Neural progenitor cell (in vitro differentiated cells): ENCODE data around the gene RIC3. TPM values are rescaled to one million over a fixed set of nuclear protein-coding genes. Genes with fewer than 3 reads are reported as not detected.
A peak's percentile ranks its signal among the peaks of the same experiment; 100 is the strongest.

Experiments
- DNase-seq: peaks from one replicate; pipeline ENCODE4 v3.0.0-alpha.2; 2016; ENCODE audit warnings: low spot score
- H2AFZ ChIP-seq: fragments of 200-600 bp; sonication (generic); replicated peaks from 2 replicates; pipeline ENCODE4 v1.6.1; 2016; ENCODE audit warnings: antibody characterized with exemption
- H3F3A ChIP-seq: fragments of 200-600 bp; sonication (generic); 2 replicates; pipeline ENCODE4 v1.6.1; 2016; ENCODE audit warnings: antibody characterized with exemption, low read depth
- H3K27ac ChIP-seq: fragments of 200-600 bp; sonication (generic); 2 replicates; pipeline ENCODE4 v1.5.1; 2016; ENCODE audit warnings: mild to moderate bottlenecking
- H3K27me3 ChIP-seq: fragments of 200-600 bp; sonication (generic); 2 replicates; pipeline ENCODE4 v1.6.1; 2016; ENCODE audit warnings: mild to moderate bottlenecking, moderate library complexity
- H3K36me3 ChIP-seq: fragments of 200-600 bp; sonication (generic); 2 replicates; pipeline ENCODE4 v1.5.1; 2016
- H3K4me1 ChIP-seq: fragments of 200-600 bp; sonication (generic); 2 replicates; pipeline ENCODE4 v1.6.1; 2016; ENCODE audit warnings: mixed run types
- H3K4me2 ChIP-seq: fragments of 200-600 bp; sonication (generic); 2 replicates; pipeline ENCODE4 v1.6.1; 2016
- H3K4me3 ChIP-seq: fragments of 200-600 bp; sonication (generic); 2 replicates; pipeline ENCODE4 v1.5.1; 2016
- H3K79me2 ChIP-seq: fragments of 200-600 bp; sonication (generic); 2 replicates; pipeline ENCODE4 v1.6.1; 2016; ENCODE audit warnings: low read depth
- H3K9ac ChIP-seq: fragments of 200-600 bp; sonication (generic); 2 replicates; pipeline ENCODE4 v1.6.1; 2016
- H3K9me3 ChIP-seq: fragments of 200-600 bp; sonication (generic); 2 replicates; pipeline ENCODE4 v1.5.1; 2016; ENCODE audit warnings: low read depth
- H4K20me1 ChIP-seq: fragments of 200-600 bp; sonication (generic); 2 replicates; pipeline ENCODE4 v1.6.1; 2016; ENCODE audit warnings: low read depth
- H3K27ac Mint-ChIP-seq: 3 replicates; pipeline ENCODE4 v1.8.0; 2021; ENCODE audit warnings: mixed read lengths
- H3K27me3 Mint-ChIP-seq: 2 replicates; pipeline ENCODE4 v1.8.0; 2022; ENCODE audit warnings: low read depth, mild to moderate bottlenecking, inconsistent platforms, moderate library complexity, mixed read lengths; ENCODE audit not compliant: insufficient read depth
- H3K36me3 Mint-ChIP-seq: 3 replicates; pipeline ENCODE4 v1.8.0; 2021; ENCODE audit warnings: mixed read lengths
- H3K4me1 Mint-ChIP-seq: 3 replicates; pipeline ENCODE4 v1.8.0; 2021; ENCODE audit warnings: mixed read lengths
- H3K4me3 Mint-ChIP-seq: 3 replicates; pipeline ENCODE4 v1.8.0; 2021; ENCODE audit warnings: mild to moderate bottlenecking, moderate library complexity, mixed read lengths
- H3K9me3 Mint-ChIP-seq: 3 replicates; pipeline ENCODE4 v1.8.0; 2020; ENCODE audit warnings: mixed read lengths
- EZH2 ChIP-seq: fragments of 200-600 bp; sonication (generic); IDR thresholded peaks from 2 replicates; pipeline ENCODE4 v1.6.1; 2017; ENCODE audit warnings: antibody characterized with exemption, mild to moderate bottlenecking, moderate library complexity
- EZH2phosphoT487 ChIP-seq: fragments of 200-600 bp; sonication (generic); IDR thresholded peaks from 2 replicates; pipeline ENCODE4 v1.6.1; 2017; ENCODE audit warnings: antibody characterized with exemption
- total RNA-seq: library from RNA; depleted of rRNA; stranded (reverse); fragments of >200 nt; gene quantifications from 2 replicates; pipeline ENCODE4 v1.2.3, GENCODE V29; 2015; ENCODE audit warnings: low replicate concordance
- TF ChIP-seq, protein P1 (sequence below): fragments of 200-600 bp; sonication (generic); IDR thresholded peaks from 2 replicates; pipeline ENCODE4 v1.5.1; 2017; ENCODE audit warnings: antibody characterized with exemption, mild to moderate bottlenecking

The RIC3 gene
- total RNA-seq, 1 donor from 2014 or later: 33.7 TPM

- Histone ChIP-seq H3K27me3 (no peaks in the 10 kb centered on the region), H4K20me1 (peaks cover 9% of the 10 kb centered on the region), H3K9ac (no peak overlapping the region), H3K27ac (no peak overlapping the region), H3K4me1 (peaks cover 8% of the 10 kb centered on the region), H3K4me2 (no peak overlapping the region), H3K4me3 (no peak overlapping the region), H2AFZ (no peak overlapping the region), H3F3A (peaks cover 4% of the 10 kb centered on the region), H3K9me3 (no peaks in the 10 kb centered on the region), H3K36me3 (no peaks in the 10 kb centered on the region), H3K79me2 (peaks cover 18% of the 10 kb centered on the region)
- Mint-ChIP-seq H3K36me3 (peaks cover 2% of the 10 kb centered on the region), H3K4me3 (no peak overlapping the region), H3K27me3 (no peaks in the 10 kb centered on the region), H3K9me3 (no peaks in the 10 kb centered on the region), H3K4me1 (no peaks in the 10 kb centered on the region), H3K27ac (no peak overlapping the region)
- DNase-seq: no peak
- no peak for TF ChIP-seq EZH2
- TF ChIP-seq, protein P1, sequence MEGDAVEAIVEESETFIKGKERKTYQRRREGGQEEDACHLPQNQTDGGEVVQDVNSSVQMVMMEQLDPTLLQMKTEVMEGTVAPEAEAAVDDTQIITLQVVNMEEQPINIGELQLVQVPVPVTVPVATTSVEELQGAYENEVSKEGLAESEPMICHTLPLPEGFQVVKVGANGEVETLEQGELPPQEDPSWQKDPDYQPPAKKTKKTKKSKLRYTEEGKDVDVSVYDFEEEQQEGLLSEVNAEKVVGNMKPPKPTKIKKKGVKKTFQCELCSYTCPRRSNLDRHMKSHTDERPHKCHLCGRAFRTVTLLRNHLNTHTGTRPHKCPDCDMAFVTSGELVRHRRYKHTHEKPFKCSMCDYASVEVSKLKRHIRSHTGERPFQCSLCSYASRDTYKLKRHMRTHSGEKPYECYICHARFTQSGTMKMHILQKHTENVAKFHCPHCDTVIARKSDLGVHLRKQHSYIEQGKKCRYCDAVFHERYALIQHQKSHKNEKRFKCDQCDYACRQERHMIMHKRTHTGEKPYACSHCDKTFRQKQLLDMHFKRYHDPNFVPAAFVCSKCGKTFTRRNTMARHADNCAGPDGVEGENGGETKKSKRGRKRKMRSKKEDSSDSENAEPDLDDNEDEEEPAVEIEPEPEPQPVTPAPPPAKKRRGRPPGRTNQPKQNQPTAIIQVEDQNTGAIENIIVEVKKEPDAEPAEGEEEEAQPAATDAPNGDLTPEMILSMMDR: no peak
- no peak for TF ChIP-seq EZH2phosphoT487
These were observed 11.9 kb downstream of the RIC3 start for GRCh38 chr11:8156877-8157276.

DNA sequence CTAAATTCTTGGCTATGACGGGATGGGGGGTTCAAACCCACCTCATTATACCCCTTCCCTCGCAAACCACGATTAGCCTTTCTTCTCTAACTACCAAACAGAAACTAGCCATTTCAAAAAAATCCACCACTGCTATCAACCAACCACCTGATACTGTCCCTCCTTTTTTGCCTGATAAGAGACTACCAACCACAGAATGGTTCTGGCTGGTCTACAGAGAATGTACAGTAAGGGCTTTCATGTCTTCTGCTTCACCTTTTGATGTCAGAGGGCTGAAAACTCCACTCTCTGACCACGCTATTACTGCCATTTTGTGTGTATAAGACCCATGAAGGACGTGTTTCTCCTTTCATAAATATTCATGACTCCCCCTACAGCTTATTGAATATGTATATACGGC lies 19.1 kb downstream of the RIC3 start:
- Mint-ChIP-seq H3K4me1 (no peaks in the 10 kb centered on the region), H3K27ac (no peak overlapping the region), H3K4me3 (no peak overlapping the region), H3K9me3 (peaks cover 2% of the 10 kb centered on the region), H3K27me3 (no peaks in the 10 kb centered on the region), H3K36me3 (peaks cover 3% of the 10 kb centered on the region)
- no peak overlapping the region for H3K4me2 ChIP-seq
- no peaks in the 10 kb centered on the region for H4K20me1 ChIP-seq
- H3K27me3 ChIP-seq: no peaks in the 10 kb centered on the region
- H3K9ac ChIP-seq: no peak overlapping the region
- H3K27ac ChIP-seq: no peak overlapping the region
- H3K79me2 ChIP-seq: peaks cover 11% of the 10 kb centered on the region
- no peak overlapping the region for H2AFZ ChIP-seq
- TF ChIP-seq, protein P1: no peak
- TF ChIP-seq EZH2 (no peak), EZH2phosphoT487 (no peak)
- H3K9me3 ChIP-seq: no peaks in the 10 kb centered on the region
- no peaks in the 10 kb centered on the region for H3F3A ChIP-seq
- no peak for DNase-seq
- no peak overlapping the region for H3K4me3 ChIP-seq
- H3K36me3 ChIP-seq: peaks cover 9% of the 10 kb centered on the region
- H3K4me1 ChIP-seq: peaks cover 4% of the 10 kb centered on the region

GRCh38 chr11:8138526-8138925 lies 30.3 kb downstream of the RIC3 start:
- no peak for DNase-seq
- Histone ChIP-seq H4K20me1 (no peaks in the 10 kb centered on the region), H3K27me3 (no peaks in the 10 kb centered on the region), H3K9ac (no peak overlapping the region), H3K4me1 (no peaks in the 10 kb centered on the region), H3F3A (no peaks in the 10 kb centered on the region), H3K9me3 (no peaks in the 10 kb centered on the region), H3K27ac (no peak overlapping the region), H3K4me3 (no peak overlapping the region), H3K4me2 (no peak overlapping the region), H3K79me2 (peaks cover 4% of the 10 kb centered on the region), H2AFZ (no peak overlapping the region), H3K36me3 (peaks cover 3% of the 10 kb centered on the region)
- Mint-ChIP-seq H3K4me1 (no peaks in the 10 kb centered on the region), H3K27ac (peak overlapping the region; percentile 62), H3K27me3 (no peaks in the 10 kb centered on the region), H3K9me3 (peaks cover 3% of the 10 kb centered on the region), H3K4me3 (no peak overlapping the region), H3K36me3 (peaks cover 22% of the 10 kb centered on the region)
- TF ChIP-seq, protein P1: no peak
- TF ChIP-seq EZH2phosphoT487 (no peak), EZH2 (no peak)

- Histone ChIP-seq H3K27me3 (no peaks in the 10 kb centered on the region), H3K4me1 (no peaks in the 10 kb centered on the region), H3F3A (no peaks in the 10 kb centered on the region), H3K9me3 (no peaks in the 10 kb centered on the region), H4K20me1 (no peaks in the 10 kb centered on the region), H3K4me3 (no peak overlapping the region), H2AFZ (no peak overlapping the region), H3K27ac (no peak overlapping the region), H3K36me3 (no peaks in the 10 kb centered on the region), H3K79me2 (no peaks in the 10 kb centered on the region), H3K4me2 (no peak overlapping the region), H3K9ac (no peak overlapping the region)
- TF ChIP-seq EZH2phosphoT487: no peak
- TF ChIP-seq EZH2: no peak
- TF ChIP-seq, protein P1: no peak
- peaks cover 4% of the 10 kb centered on the region for H3K36me3 Mint-ChIP-seq
- no peak for DNase-seq
- no peaks in the 10 kb centered on the region for H3K27me3 Mint-ChIP-seq
- H3K27ac Mint-ChIP-seq: no peak overlapping the region
- H3K4me3 Mint-ChIP-seq: no peak overlapping the region
- H3K4me1 Mint-ChIP-seq: no peaks in the 10 kb centered on the region
- H3K9me3 Mint-ChIP-seq: no peaks in the 10 kb centered on the region
These were observed 41.4 kb downstream of the RIC3 start for GRCh38 chr11:8127447-8127846.
